ENCODE measurements around the gene KDM2B. TPM values are rescaled to one million over a fixed set of nuclear protein-coding genes. Genes with fewer than 3 reads are reported as not detected.

The KDM2B gene
- total and polyA plus RNA-seq, 2 donors (not counting 1 experiment from before 2014, with no cell fraction given), result 108 to 126 TPM

GRCh38 chr12:121519227-121519626 lies 61.6 kb downstream of the KDM2B start:
- Histone ChIP-seq H3K4me3 (ENCODE audit: control extremely low read depth in 1 of 5, extremely low read depth in 1 of 5, insufficient read depth in 1 of 5, low read depth in 2 of 5, low read length in 4 of 5) (no peak overlapping the region), H3K4me2 (replicated peaks; ENCODE audit: low read depth, low read length, poor library complexity, severe bottlenecking) (no peak overlapping the region), H3K9me3 (ENCODE audit: control extremely low read depth in 1 of 3, control insufficient read depth in 2 of 3, insufficient read depth in 1 of 3, low read length in 2 of 3) (no peaks in the 10 kb centered on the region), H3K36me3 (replicated peaks in 1 of 2; ENCODE audit: control extremely low read depth in 1 of 2, control insufficient read depth in 1 of 2, extremely low read depth in 1 of 2, insufficient read depth in 2 of 2, low read length in 1 of 2) (peaks cover 0 to 54% of the 10 kb centered on the region in 2 experiments), H3K27me3 (replicated peaks in 1 of 4; ENCODE audit: control extremely low read depth in 1 of 4, control insufficient read depth in 3 of 4, insufficient read depth in 4 of 4, low read length in 3 of 4) (no peaks in the 10 kb centered on the region), H3K9ac (ENCODE audit: low read length) (no peak overlapping the region), H3K27ac (ENCODE audit: low read length in 2 of 2) (no peak overlapping the region), H3K4me1 (ENCODE audit: control insufficient read depth in 2 of 2, insufficient read depth in 2 of 2, low read length in 2 of 2) (peaks cover 13 to 39% of the 10 kb centered on the region in 2 donors), H4K20me1 (ENCODE audit: control insufficient read depth, insufficient read depth, low read length, poor library complexity, severe bottlenecking) (peaks cover 18% of the 10 kb centered on the region), H3K79me2 (ENCODE audit: control insufficient read depth, insufficient read depth, low read length) (peaks cover 83% of the 10 kb centered on the region), H2AFZ (ENCODE audit: insufficient read depth, low read depth, low read length, poor library complexity, severe bottlenecking) (no peak overlapping the region)
- TF ChIP-seq CTCF (IDR thresholded peaks at IDR 0.05) (no peak), EZH2 (IDR thresholded peaks at IDR 0.05; ENCODE audit: borderline replicate concordance, insufficient read depth, low read depth, low read length, poor library complexity, severe bottlenecking) (no peak)
- Mint-ChIP-seq H3K4me3 (no peak overlapping the region), H3K9me3 (ENCODE audit: insufficient read depth) (no peaks in the 10 kb centered on the region), H3K27me3 (no peaks in the 10 kb centered on the region), H3K27ac (peak overlapping the region; percentile 46), H3K4me1 (peaks cover 39% of the 10 kb centered on the region)
- POLR2A ChIA-PET, result no interaction called here
- intact Hi-C loops (cut with micrococcal nuclease), result no loop called here
- ATAC-seq (ENCODE audit: low read depth), result no peak
- no peak for DNase-seq
- CTCF ChIA-PET, result interaction anchor here (0.6 kb wide), 1 partner anchor 11 kb away, joined by 4 read pairs; no protein-coding TSS in a partner anchor

GRCh38 chr12:121518656-121519055 lies 62.2 kb downstream of the KDM2B start:
- peaks cover 39% of the 10 kb centered on the region for H3K4me1 Mint-ChIP-seq
- Histone ChIP-seq H4K20me1 (ENCODE audit: control insufficient read depth, insufficient read depth, low read length, poor library complexity, severe bottlenecking) (peaks cover 16% of the 10 kb centered on the region), H3K4me1 (ENCODE audit: control insufficient read depth in 2 of 2, insufficient read depth in 2 of 2, low read length in 2 of 2) (peaks cover 18 to 39% of the 10 kb centered on the region in 2 donors), H3K27me3 (replicated peaks in 1 of 4; ENCODE audit: control extremely low read depth in 1 of 4, control insufficient read depth in 3 of 4, insufficient read depth in 4 of 4, low read length in 3 of 4) (no peaks in the 10 kb centered on the region), H3K9ac (ENCODE audit: low read length) (no peak overlapping the region), H3K4me3 (ENCODE audit: control extremely low read depth in 1 of 5, extremely low read depth in 1 of 5, insufficient read depth in 1 of 5, low read depth in 2 of 5, low read length in 4 of 5) (no peak overlapping the region), H3K27ac (ENCODE audit: low read length in 2 of 2) (no peak overlapping the region), H3K36me3 (replicated peaks in 1 of 2; ENCODE audit: control extremely low read depth in 1 of 2, control insufficient read depth in 1 of 2, extremely low read depth in 1 of 2, insufficient read depth in 2 of 2, low read length in 1 of 2) (peaks cover 0 to 51% of the 10 kb centered on the region in 2 experiments), H3K4me2 (replicated peaks; ENCODE audit: low read depth, low read length, poor library complexity, severe bottlenecking) (no peak overlapping the region), H3K79me2 (ENCODE audit: control insufficient read depth, insufficient read depth, low read length) (peaks cover 77% of the 10 kb centered on the region), H2AFZ (ENCODE audit: insufficient read depth, low read depth, low read length, poor library complexity, severe bottlenecking) (no peak overlapping the region), H3K9me3 (ENCODE audit: control extremely low read depth in 1 of 3, control insufficient read depth in 2 of 3, insufficient read depth in 1 of 3, low read length in 2 of 3) (no peaks in the 10 kb centered on the region)
- WGBS (ENCODE audit: insufficient coverage), result 98% methylated on average over 9 of the region's 10 CpGs
- ATAC-seq (ENCODE audit: low read depth) (no peak), DNase-seq (no peak)
- H3K4me3 Mint-ChIP-seq, result no peak overlapping the region
- H3K27me3 Mint-ChIP-seq, result no peaks in the 10 kb centered on the region
- intact Hi-C loops (cut with micrococcal nuclease), result no loop called here
- ChIA-PET POLR2A (no interaction called here), CTCF (interaction anchor here (1.0 kb wide), 1 partner anchor 34 kb away, joined by 3 read pairs; no protein-coding TSS in a partner anchor)
- H3K27ac Mint-ChIP-seq, result no peak overlapping the region
- no peak for TF ChIP-seq CTCF (IDR thresholded peaks at IDR 0.05)
- TF ChIP-seq EZH2 (IDR thresholded peaks at IDR 0.05; ENCODE audit: borderline replicate concordance, insufficient read depth, low read depth, low read length, poor library complexity, severe bottlenecking), result no peak
- no peaks in the 10 kb centered on the region for H3K9me3 Mint-ChIP-seq (ENCODE audit: insufficient read depth)
